Left kidney (tissue), 2 donors: ENCODE measurements around the gene FBLIM1. TPM values are rescaled to one million over a fixed set of nuclear protein-coding genes. Genes with fewer than 3 reads are reported as not detected.

Experiments
- DNase-seq: peaks from one replicate; pipeline ENCODE4 v3.0.0-alpha.2; 2013
- polyA plus RNA-seq: library from polyadenylated mRNA; unstranded; fragments of 120-200 nt; gene quantifications from one replicate; pipeline ENCODE4 v1.2.1, GENCODE V29; 2013; ENCODE audit not compliant: insufficient read length

FBLIM1 gene
- polyA plus RNA-seq, 1 donor, result 49.5 TPM

DNA sequence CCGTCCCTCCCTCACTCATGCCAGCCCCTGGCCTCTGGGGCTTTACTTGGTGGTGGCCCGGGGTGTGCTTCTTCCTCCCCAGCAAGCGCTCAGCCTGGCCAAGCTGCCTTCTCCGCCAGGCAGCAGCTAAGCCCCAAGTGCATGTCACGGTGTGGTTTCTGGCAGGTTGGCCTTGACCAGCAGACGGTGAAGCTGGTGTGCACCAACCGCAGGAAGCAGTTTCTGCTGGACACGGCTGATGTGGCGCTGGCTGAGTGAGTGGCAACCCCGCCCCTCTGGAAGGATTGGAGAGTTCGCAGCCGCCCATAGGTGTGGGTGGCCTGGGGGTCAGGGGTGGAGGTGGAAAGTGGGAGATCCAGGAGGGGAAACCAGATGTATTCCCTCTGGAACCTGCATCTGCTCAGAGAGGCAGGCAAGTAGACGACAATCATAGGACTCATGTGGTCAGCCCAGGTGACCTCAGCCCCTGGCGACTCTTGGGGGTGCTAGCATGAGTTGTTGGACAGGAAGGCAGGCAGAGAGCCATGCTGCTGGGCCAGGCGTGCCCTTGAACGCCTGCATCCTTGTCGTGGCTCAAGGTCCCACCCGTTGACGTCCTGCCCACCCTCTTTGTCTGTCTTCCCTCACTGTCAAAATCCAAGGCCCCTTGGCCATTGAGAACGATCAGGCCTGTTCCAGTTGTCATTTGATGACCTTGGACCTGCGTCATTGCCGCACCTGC is 29.5 kb upstream of the FBLIM1 start:
- no peak for DNase-seq

DNA sequence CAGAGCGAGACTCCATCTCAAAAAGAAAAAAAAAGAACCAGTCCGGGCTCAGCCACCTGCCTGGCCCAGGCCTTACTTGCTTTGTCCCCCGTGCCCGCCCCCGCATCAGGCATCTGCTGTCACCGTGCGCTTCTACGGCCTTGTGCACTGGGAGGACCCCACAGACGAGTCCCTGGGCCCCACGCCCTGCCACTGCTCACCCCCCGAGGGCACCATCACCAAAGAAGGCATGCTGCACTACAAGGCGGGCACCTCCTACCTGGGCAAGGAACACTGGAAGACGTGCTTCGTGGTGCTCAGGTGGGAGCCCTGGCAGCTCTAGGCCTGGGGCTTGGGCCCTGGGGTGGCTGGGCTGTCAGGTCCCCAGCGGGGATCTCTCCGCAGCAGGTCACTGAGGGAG is 28.2 kb upstream of the FBLIM1 start:
- DNase-seq, result no peak

DNA sequence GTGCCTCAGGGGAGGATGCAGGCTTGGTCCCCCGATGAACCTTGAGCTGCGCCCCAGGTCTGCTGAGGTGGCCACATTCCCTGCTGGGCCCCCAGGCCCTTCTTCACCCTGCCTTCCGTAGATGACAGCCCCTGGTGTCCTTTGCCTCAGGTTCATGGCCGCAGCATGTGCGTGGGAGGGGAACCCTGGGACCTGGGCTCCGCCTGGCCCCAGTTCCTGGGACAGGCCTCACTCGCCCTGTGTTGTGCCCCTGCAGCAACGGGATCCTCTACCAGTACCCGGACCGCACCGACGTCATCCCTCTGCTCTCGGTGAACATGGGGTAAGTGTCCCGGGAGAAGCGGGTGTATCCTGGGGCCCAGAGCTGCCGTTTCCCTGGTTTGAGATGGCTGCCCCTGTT is 27.7 kb upstream of the FBLIM1 start:
- DNase-seq, result no peak

- no peak for DNase-seq
Measured at GRCh38 chr1:15731735-15732685, 26.6 kb upstream of the FBLIM1 start.

DNA sequence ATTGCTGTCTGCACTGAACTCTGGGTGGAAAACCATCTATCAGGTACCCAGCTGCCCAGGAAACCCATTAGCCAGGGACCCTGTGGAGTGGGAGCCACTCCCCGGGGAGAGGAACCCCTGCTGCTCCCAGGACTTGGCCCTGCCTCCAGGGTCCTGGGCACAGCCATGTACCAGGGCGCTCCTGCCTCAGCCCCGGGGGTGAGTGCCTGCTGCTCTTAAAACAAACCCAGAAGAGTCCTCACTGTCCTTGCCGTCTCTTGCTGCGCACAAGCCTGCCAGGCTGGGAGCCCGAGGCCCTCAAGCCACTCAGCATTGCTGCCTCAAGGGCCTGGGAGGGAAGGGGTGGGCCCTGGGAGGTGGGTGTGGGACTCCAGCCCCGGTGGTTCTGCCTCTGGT is 25.9 kb upstream of the FBLIM1 start:
- DNase-seq, result no peak

DNA sequence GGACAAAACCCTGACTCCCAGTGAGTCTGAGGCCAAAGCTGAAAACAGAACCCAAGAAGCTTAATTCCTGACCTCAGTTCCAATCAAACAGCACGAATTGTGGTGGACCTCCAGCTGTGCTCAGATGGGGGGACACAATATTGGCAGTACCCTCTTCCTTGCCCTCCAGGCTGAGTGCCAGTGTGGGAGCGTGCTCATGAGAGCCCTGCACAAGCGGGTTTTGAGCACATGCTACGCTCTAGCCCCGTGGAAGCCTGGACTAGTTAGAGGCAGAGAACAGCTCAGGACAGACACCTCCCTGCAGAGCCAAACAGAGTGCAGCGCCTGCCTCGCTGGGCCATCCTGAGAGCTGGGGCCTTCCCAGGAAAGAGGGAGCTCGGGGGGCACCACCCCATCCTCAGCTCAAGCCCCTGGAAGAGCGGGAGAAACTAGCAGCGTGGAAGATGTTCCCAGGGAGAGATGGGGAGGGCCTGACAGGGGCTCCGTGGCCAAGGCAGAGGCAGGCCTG is 25.3 kb upstream of the FBLIM1 start:
- DNase-seq, result no peak

GRCh38 chr1:15733726-15734226 is 24.8 kb upstream of the FBLIM1 start:
- DNase-seq, result no peak

DNA sequence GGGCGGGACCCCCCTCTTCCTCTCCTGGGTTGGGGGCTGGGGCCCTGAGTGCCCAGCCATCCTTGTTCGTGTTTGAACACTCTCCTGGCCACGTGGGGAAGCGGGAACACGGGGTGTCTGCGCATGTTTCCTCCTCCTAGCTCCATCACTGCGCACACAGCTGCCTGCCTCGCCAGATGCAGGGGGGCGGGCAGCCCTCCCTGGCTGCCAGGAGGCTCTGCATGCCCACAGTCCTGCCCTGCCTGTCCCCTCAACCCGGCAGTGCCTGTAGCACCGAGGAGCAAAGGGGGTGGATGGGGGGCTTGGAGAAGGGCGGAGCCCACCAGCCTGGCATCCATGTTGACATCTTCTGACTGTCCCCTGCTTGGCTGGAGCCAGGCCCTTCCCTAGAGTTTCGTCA is 24.3 kb upstream of the FBLIM1 start:
- DNase-seq, result no peak

GRCh38 chr1:15734901-15735300 is 23.7 kb upstream of the FBLIM1 start:
- no peak for DNase-seq

- DNase-seq, result no peak
Measured at GRCh38 chr1:15735304-15736037, 23.1 kb upstream of the FBLIM1 start.

GRCh38 chr1:15736038-15736891 is 22.3 kb upstream of the FBLIM1 start, which contains the start of gene SLC25A34:
Gene SLC25A34 (plus strand): TSS chr1:15736258. CDS start chr1:15736486, 228 bp downstream.
- no peak for DNase-seq

- no peak for DNase-seq
Measured at GRCh38 chr1:15736892-15737261, 21.7 kb upstream of the FBLIM1 start.

- no peak for DNase-seq
Measured at GRCh38 chr1:15737324-15738319, 21.0 kb upstream of the FBLIM1 start.

DNA sequence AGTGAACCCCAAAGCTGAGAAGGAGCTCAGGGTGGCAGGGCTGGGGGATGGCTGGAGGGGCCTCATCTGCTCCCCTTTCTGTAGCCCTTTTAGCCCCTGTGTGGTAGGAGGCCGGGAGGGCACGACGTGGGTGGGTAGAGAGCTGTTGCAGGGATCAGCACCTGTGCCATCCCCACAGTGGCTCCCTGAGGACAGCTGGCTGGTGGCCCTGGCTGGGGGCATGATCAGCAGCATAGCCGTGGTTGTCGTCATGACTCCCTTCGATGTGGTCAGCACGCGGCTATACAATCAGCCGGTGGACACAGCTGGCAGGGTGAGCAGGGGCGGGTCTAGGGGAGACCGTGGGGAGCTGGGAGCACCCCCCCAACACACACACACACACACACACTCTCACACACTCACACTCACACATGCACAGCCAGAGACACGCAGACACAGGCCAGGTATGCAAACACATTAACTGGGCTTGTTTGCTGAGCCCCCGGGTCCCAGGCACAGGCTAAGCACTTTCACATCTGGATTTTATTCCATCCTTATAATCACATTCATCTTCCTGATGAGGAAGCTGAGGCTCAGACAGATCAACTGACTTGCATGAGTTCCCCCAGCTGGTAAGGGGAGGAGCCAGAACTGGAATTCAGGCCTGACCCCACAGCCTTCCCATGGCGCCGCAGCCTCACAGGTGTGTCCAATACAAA is 20.0 kb upstream of the FBLIM1 start:
- no peak for DNase-seq

DNA sequence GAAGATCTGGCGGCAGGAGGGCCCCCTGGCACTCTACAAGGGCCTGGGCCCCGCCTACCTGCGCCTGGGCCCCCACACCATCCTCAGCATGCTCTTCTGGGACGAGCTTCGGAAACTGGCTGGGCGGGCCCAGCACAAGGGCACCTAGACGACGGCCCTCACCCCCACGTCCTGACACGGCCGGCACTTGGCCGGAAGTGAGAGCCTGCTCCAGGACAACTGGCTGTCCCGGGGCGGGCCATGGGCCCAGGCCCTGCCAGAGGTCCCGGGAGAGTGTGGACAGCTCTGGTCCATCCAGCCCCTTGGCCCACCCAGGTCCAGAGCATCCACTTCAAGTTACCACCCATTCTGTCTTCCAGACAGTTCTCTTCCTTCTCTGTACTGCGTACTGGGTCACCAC is 19.3 kb upstream of the FBLIM1 start:
- DNase-seq, result no peak

- no peak for DNase-seq
Measured at GRCh38 chr1:15739745-15740144, 18.9 kb upstream of the FBLIM1 start.

- DNase-seq, result peak; percentile 77
Measured at GRCh38 chr1:15740924-15741850, 17.4 kb upstream of the FBLIM1 start.

- no peak for DNase-seq
Measured at GRCh38 chr1:15742339-15742801, 16.2 kb upstream of the FBLIM1 start, which contains the start of gene TMEM82. Gene TMEM82 (plus strand): TSS chr1:15742499. CDS start chr1:15742560, 61 bp downstream.
